Lung microvascular endothelial cell (primary cell): Measurements from ENCODE around the gene CRLF2. TPM values are rescaled to one million over a fixed set of nuclear protein-coding genes. Genes with fewer than 3 reads are reported as not detected.
A peak's percentile ranks its signal among the peaks of the same experiment; 100 is the strongest.
"Not testable (repeated sequence)": the region's sequence is repeated elsewhere in the genome, so short reads cannot be mapped to it uniquely, and the experiment has no call there.

Experiments
- DNase-seq, 2 donors: peaks; one replicate each; pipeline versions ENCODE4 v3.0.0 to v3.0.0-alpha.2; 2010; ENCODE audit warnings: low read depth in 2 of 2
- total RNA-seq: library from RNA; depleted of rRNA; stranded (reverse); fragments of >200 nt; gene quantifications from 2 replicates; pipeline ENCODE4 v1.2.1, GENCODE V29; 2014

The CRLF2 gene
- not detected in 2 replicates for total RNA-seq

GRCh38 chrX:1212532-1212931 lies at the start of gene CRLF2:
CRLF2 (minus strand) TSS chrX:1212649; CDS start chrX:1212634, 15 bp downstream.
- DNase-seq, result peak in 1 of 2 donors; percentile 1

- DNase-seq, result not testable (repeated sequence)
These were observed 49.3 kb upstream of the CRLF2 start for GRCh38 chrX:1261771-1262170.

GRCh38 chrX:1261285-1261684 lies 48.8 kb upstream of the CRLF2 start:
- no peak for DNase-seq

- no peak for DNase-seq
These were observed 40.4 kb upstream of the CRLF2 start for GRCh38 chrX:1252861-1253260.

GRCh38 chrX:1249101-1249887 lies 36.8 kb upstream of the CRLF2 start:
- DNase-seq, result peak; percentile 2 to 18

GRCh38 chrX:1248331-1249061 lies 36.0 kb upstream of the CRLF2 start:
- no peak for DNase-seq

- DNase-seq, result peak; percentile 55 to 66
These were observed 34.4 kb upstream of the CRLF2 start for GRCh38 chrX:1246816-1247215.

GRCh38 chrX:1244164-1245076 lies 32.0 kb upstream of the CRLF2 start:
- DNase-seq, result no peak

- DNase-seq, result no peak
These were observed 30.5 kb upstream of the CRLF2 start for GRCh38 chrX:1242891-1243402.

- not testable (repeated sequence) for DNase-seq
These were observed 28.1 kb upstream of the CRLF2 start for GRCh38 chrX:1240551-1240950.

GRCh38 chrX:1239681-1240142 lies 27.3 kb upstream of the CRLF2 start:
- no peak for DNase-seq

- no peak for DNase-seq
These were observed 19.5 kb upstream of the CRLF2 start for GRCh38 chrX:1231850-1232465.

GRCh38 chrX:1228101-1228500 lies 15.7 kb upstream of the CRLF2 start:
- not testable (repeated sequence) for DNase-seq

GRCh38 chrX:1226249-1226648 lies 13.8 kb upstream of the CRLF2 start:
- DNase-seq, result no peak

GRCh38 chrX:1224954-1225353 lies 12.5 kb upstream of the CRLF2 start:
- DNase-seq, result no peak

GRCh38 chrX:1223242-1223600 lies 10.8 kb upstream of the CRLF2 start:
- no peak for DNase-seq

GRCh38 chrX:1222531-1223241 lies 10.2 kb upstream of the CRLF2 start:
- no peak for DNase-seq

GRCh38 chrX:1221296-1221845 lies 8.9 kb upstream of the CRLF2 start:
- no peak for DNase-seq

- no peak for DNase-seq
These were observed 5.8 kb upstream of the CRLF2 start for GRCh38 chrX:1218286-1218685.
